GM21723 (cell line): ENCODE results near the gene ZNF586.
"Not testable (repeated sequence)": the region's sequence is repeated elsewhere in the genome, so short reads cannot be mapped to it uniquely, and the experiment has no call there.

Experiments
- ATAC-seq: cut with Tn5 transposase; IDR thresholded peaks from one replicate; pipeline ENCODE4 v1.9.1; 2021; ENCODE audit warnings: mild to moderate bottlenecking, moderate library complexity; ENCODE audit not compliant: unreplicated experiment

ZNF586 gene

GRCh38 chr19:57821501-57821900 is 52.0 kb downstream of the ZNF586 start:
- not testable (repeated sequence) for ATAC-seq

- ATAC-seq: not testable (repeated sequence)
These were observed 53.7 kb downstream of the ZNF586 start for GRCh38 chr19:57823155-57823554.

GRCh38 chr19:57823608-57824007 is 54.1 kb downstream of the ZNF586 start:
- ATAC-seq: not testable (repeated sequence)

GRCh38 chr19:57825511-57825910 is 56.0 kb downstream of the ZNF586 start:
- ATAC-seq: no peak

- no peak for ATAC-seq
These were observed 59.8 kb downstream of the ZNF586 start for GRCh38 chr19:57829316-57829715.

GRCh38 chr19:57830071-57830602 is 60.7 kb downstream of the ZNF586 start, which contains the start of gene ZNF587B:
TSS of gene ZNF587B (plus strand) at chr19:57830299. CDS start at chr19:57830529, 230 bp downstream.
- no peak for ATAC-seq
